ENCODE measurements around the gene HLA-DMB. TPM values are rescaled to one million over a fixed set of nuclear protein-coding genes. Genes with fewer than 3 reads are reported as not detected.

HLA-DMB gene
- total and polyA plus RNA-seq, 10 of the 15 experiments (the other 5 are each of a cell fraction or from before 2014, with no cell fraction given), result 114 to 173 (median 150) TPM

GRCh38 chr6:32974541-32975308 is 33.9 kb upstream of the HLA-DMB start:
- ChIA-PET CTCF (interaction anchor here (0.6 to 13.8 kb wide), 10 partner anchors 8 to 1189 kb away, joined by 3 to 162 read pairs (median 5); partner anchors contain the start of genes HLA-DMA and TAP2), RAD21 (ENCODE audit: unreplicated experiment) (interaction anchor here (0.9 to 12.2 kb wide), 8 partner anchors 8 to 119 kb away, joined by 3 to 224 read pairs (median 28); partner anchors contain the start of genes HLA-DMA and HLA-DMB), SMC1A (ENCODE audit: uncharacterized antibody, unreplicated experiment) (interaction anchor here (0.8 to 17.2 kb wide), 15 partner anchors 9 to 89 kb away, joined by 3 to 347 read pairs (median 4); partner anchors contain the start of gene HLA-DMA), POLR2A (interaction anchor here (0.9 to 16.6 kb wide), 8 partner anchors 8 to 536 kb away, joined by 3 to 486 read pairs (median 11); partner anchors contain the start of genes HLA-DMA, HLA-DMB and TAP2)
- H3K27ac ChIP-seq (ENCODE audit: control insufficient read depth, insufficient read depth), result no peak overlapping the region; the same call in 1 of the 2 replicates
- peaks cover 84% of the 10 kb centered on the region for H3K79me2 ChIP-seq (ENCODE audit: control insufficient read depth, insufficient read depth, low read length)
- WGBS (ENCODE audit: insufficient coverage, insufficient replicate concordance, low lambda C conversion rate, missing lambda C conversion rate), result 0% methylated on average over 14 of the region's 14 CpGs
- H3K9me3 ChIP-seq (replicated peaks; ENCODE audit: control insufficient read depth, insufficient read depth, low read length), result no peaks in the 10 kb centered on the region
- H3K4me3 ChIP-seq, result peak overlapping the region; percentile 93
- H3K9ac ChIP-seq (ENCODE audit: control insufficient read depth, insufficient read depth, low read length), result peak overlapping the region; percentile 85
- peaks cover 44% of the 10 kb centered on the region for H4K20me1 ChIP-seq (ENCODE audit: control insufficient read depth, insufficient read depth)
- no peak for FAIRE-seq
- in situ Hi-C loops (cut with MboI), result loop anchor here (25.0 kb wide), 2 partner anchors 1412 to 1688 kb away; partner anchors contain the start of gene LTA
- no peak for ATAC-seq
- no peaks in the 10 kb centered on the region for H3K27me3 ChIP-seq (replicated peaks in 1 of 2; ENCODE audit: control insufficient read depth in 2 of 2, insufficient read depth in 2 of 2, low read length in 1 of 2)
- intact Hi-C loops (cut with micrococcal nuclease; ENCODE audit: unreplicated experiment), result loop anchor here (5.0 kb wide), 1 partner anchor 132 kb away; the partner anchor contains the start of gene PSMB8
- H2AFZ ChIP-seq (ENCODE audit: control insufficient read depth, low read depth, low read length), result no peak overlapping the region
- H3K4me2 ChIP-seq (ENCODE audit: control insufficient read depth, insufficient read depth), result peak overlapping the region; percentile 78
- H3K36me3 ChIP-seq (ENCODE audit: control insufficient read depth in 2 of 2, insufficient read depth in 2 of 2, low read length in 1 of 2), result peaks cover 49 to 57% of the 10 kb centered on the region in 2 experiments
- BruUV-seq (replicated peaks), result no TSS peak
- DNase-seq (ENCODE audit: low read depth, low spot score), result no peak
- H3K4me1 ChIP-seq (ENCODE audit: control insufficient read depth, insufficient read depth, low read length), result no peaks in the 10 kb centered on the region; the same call in 1 of the 2 replicates
- TF ChIP-seq, protein P1, sequence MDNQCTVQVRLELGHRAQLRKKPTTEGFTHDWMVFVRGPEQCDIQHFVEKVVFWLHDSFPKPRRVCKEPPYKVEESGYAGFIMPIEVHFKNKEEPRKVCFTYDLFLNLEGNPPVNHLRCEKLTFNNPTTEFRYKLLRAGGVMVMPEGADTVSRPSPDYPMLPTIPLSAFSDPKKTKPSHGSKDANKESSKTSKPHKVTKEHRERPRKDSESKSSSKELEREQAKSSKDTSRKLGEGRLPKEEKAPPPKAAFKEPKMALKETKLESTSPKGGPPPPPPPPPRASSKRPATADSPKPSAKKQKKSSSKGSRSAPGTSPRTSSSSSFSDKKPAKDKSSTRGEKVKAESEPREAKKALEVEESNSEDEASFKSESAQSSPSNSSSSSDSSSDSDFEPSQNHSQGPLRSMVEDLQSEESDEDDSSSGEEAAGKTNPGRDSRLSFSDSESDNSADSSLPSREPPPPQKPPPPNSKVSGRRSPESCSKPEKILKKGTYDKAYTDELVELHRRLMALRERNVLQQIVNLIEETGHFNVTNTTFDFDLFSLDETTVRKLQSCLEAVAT (IDR thresholded peaks at IDR 0.05), result no peak
- TF ChIP-seq, protein P2, sequence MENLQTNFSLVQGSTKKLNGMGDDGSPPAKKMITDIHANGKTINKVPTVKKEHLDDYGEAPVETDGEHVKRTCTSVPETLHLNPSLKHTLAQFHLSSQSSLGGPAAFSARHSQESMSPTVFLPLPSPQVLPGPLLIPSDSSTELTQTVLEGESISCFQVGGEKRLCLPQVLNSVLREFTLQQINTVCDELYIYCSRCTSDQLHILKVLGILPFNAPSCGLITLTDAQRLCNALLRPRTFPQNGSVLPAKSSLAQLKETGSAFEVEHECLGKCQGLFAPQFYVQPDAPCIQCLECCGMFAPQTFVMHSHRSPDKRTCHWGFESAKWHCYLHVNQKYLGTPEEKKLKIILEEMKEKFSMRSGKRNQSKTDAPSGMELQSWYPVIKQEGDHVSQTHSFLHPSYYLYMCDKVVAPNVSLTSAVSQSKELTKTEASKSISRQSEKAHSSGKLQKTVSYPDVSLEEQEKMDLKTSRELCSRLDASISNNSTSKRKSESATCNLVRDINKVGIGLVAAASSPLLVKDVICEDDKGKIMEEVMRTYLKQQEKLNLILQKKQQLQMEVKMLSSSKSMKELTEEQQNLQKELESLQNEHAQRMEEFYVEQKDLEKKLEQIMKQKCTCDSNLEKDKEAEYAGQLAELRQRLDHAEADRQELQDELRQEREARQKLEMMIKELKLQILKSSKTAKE (IDR thresholded peaks at IDR 0.05; ENCODE audit: low read depth, poor library complexity, severe bottlenecking), result no peak
- TF ChIP-seq CBX5 (IDR thresholded peaks at IDR 0.05; ENCODE audit: low read depth) (no peak), SUPT20H (IDR thresholded peaks at IDR 0.05; ENCODE audit: borderline replicate concordance, control insufficient read depth, low read depth, low read length) (no peak), STAT1 (conservative IDR thresholded peaks at IDR 0.05) (no peak), POLR2A (IDR thresholded peaks at IDR 0.05; ENCODE audit: low read depth, low read length) (peak; percentile 55; the same call in 1 of the 2 replicates), BHLHE40 (IDR thresholded peaks at IDR 0.05; ENCODE audit: borderline replicate concordance in 1 of 2, low read depth in 2 of 2, low read length in 1 of 2) (no peak), ZSCAN29 (IDR thresholded peaks at IDR 0.05) (no peak), POLR2AphosphoS5 (IDR thresholded peaks at IDR 0.05; ENCODE audit: low read length) (peak; percentile 84), GATAD2B (conservative IDR thresholded peaks at IDR 0.05; ENCODE audit: low read depth) (no peak), POU2F2 (IDR thresholded peaks at IDR 0.05; ENCODE audit: borderline replicate concordance, low read depth, low read length) (0 out of 3 replicates have a peak, but pooled peaks have one; percentile 20), FOS (IDR thresholded peaks at IDR 0.05; ENCODE audit: borderline replicate concordance, extremely low read depth, insufficient read length) (no peak), MEF2B (IDR thresholded peaks at IDR 0.05; ENCODE audit: partially characterized antibody, poor library complexity, severe bottlenecking) (no peak), RB1 (IDR thresholded peaks at IDR 0.05; ENCODE audit: borderline replicate concordance) (no peak), NFIC (IDR thresholded peaks at IDR 0.05; ENCODE audit: low read depth, low read length) (no peak), SIN3A (IDR thresholded peaks at IDR 0.05; ENCODE audit: low read depth, low read length) (0 out of 2 replicates have a peak, but pooled peaks have one; percentile 10), EZH2 (IDR thresholded peaks at IDR 0.05; ENCODE audit: borderline replicate concordance, control insufficient read depth, low read depth, low read length) (no peak)
- TF ChIP-seq, protein P3, sequence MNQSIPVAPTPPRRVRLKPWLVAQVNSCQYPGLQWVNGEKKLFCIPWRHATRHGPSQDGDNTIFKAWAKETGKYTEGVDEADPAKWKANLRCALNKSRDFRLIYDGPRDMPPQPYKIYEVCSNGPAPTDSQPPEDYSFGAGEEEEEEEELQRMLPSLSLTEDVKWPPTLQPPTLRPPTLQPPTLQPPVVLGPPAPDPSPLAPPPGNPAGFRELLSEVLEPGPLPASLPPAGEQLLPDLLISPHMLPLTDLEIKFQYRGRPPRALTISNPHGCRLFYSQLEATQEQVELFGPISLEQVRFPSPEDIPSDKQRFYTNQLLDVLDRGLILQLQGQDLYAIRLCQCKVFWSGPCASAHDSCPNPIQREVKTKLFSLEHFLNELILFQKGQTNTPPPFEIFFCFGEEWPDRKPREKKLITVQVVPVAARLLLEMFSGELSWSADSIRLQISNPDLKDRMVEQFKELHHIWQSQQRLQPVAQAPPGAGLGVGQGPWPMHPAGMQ (IDR thresholded peaks at IDR 0.05; ENCODE audit: borderline replicate concordance), result no peak

All from GM12878 (cell line).